Uterus (tissue), 2 donors: ENCODE results near the gene SLX4IP.

Experiments used
- POLR2A ChIP-seq, 2 donors: fragments of 450-650 bp; IDR thresholded peaks; one replicate each; pipeline ENCODE4 v1.6.1; 2016; ENCODE audit warnings: antibody characterized with exemption in 2 of 2, mild to moderate bottlenecking in 1 of 2, moderate library complexity in 1 of 2
- TF ChIP-seq, protein P1 (sequence below), 4 experiments: fragments of 200-600 bp in 2 of 4; fragments of 450-650 bp in 2 of 4; sonication (generic) in 2 of 4; IDR thresholded peaks; one replicate each; pipeline ENCODE4 v1.5.1; 2016 to 2019; ENCODE audit warnings: antibody characterized with exemption in 4 of 4, mild to moderate bottlenecking in 2 of 4, moderate library complexity in 1 of 4

DNA sequence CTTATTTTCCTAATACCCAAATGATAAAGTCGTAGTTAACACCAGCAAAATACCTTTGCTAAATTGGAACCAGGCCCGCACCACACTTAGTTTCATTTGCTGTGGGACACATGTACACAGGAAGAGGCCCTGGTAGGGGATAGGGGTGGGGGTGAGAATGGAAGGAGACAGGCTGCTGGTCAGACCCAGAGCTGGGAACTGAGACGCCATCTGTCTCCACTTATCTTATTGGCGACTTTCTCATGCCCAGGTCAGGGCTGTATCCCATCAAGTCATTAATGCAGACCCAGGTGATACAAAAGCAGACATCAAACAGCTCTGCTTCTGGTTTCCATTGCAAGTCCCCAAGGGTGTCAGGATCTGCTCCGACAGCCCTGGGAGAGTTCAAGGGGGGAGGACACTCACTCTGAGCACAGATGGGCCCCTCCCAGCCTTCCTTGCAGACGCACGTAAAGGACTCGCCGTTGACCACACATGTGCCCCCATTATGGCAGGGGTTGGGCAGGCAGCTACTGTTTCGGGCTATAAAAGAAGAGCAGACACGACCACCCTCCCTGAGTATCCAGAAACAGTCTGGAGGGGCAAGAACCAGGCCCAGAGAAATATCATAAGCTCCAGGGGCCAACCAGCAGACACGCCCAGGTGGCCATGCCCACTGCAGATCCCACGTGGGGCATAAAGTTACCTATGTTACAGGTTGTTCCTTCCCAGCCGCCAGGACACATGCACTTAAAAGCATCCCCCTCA, 209.5 kb downstream of the SLX4IP start:
- TF ChIP-seq, protein P1, sequence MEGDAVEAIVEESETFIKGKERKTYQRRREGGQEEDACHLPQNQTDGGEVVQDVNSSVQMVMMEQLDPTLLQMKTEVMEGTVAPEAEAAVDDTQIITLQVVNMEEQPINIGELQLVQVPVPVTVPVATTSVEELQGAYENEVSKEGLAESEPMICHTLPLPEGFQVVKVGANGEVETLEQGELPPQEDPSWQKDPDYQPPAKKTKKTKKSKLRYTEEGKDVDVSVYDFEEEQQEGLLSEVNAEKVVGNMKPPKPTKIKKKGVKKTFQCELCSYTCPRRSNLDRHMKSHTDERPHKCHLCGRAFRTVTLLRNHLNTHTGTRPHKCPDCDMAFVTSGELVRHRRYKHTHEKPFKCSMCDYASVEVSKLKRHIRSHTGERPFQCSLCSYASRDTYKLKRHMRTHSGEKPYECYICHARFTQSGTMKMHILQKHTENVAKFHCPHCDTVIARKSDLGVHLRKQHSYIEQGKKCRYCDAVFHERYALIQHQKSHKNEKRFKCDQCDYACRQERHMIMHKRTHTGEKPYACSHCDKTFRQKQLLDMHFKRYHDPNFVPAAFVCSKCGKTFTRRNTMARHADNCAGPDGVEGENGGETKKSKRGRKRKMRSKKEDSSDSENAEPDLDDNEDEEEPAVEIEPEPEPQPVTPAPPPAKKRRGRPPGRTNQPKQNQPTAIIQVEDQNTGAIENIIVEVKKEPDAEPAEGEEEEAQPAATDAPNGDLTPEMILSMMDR (IDR thresholded peaks at IDR 0.05): no peak
- TF ChIP-seq POLR2A (IDR thresholded peaks at IDR 0.05): no peak
